Measurements from ENCODE around the gene FERMT2. TPM values are rescaled to one million over a fixed set of nuclear protein-coding genes. Genes with fewer than 3 reads are reported as not detected.

Gene FERMT2
- total RNA-seq, 3 donors from 2014 or later (not counting 1 experiment from before 2014, with no cell fraction given) = 0.58 to 1.7 (median 0.92) TPM

DNA sequence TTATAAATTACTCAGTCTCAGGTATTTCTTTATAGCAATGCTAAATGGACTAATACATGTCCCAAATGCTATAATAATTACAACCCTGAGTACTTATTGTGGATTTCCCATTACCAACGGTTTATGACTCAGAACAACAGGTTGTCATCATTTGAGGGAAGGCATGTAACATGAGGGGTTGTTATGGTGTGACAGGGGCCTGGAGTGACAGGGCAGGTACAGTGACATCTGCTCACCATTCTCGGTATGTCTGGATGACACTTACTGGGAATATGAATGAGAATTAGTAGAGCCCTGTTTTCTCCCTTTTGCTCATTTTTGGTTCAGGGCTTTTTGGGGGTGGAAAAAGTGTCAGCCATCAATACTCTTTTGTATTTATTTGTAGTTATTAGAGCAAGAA is 36.2 kb upstream of the FERMT2 start:
- H3K27me3 Mint-ChIP-seq (ENCODE audit: low read depth in 2 of 2) = peaks cover 7 to 14% of the 10 kb centered on the region in 2 donors
- H3K27ac ChIP-seq (ENCODE audit: low read length) = no peak overlapping the region
- H3K27ac Mint-ChIP-seq = no peak overlapping the region
- H3K4me1 ChIP-seq (ENCODE audit: control insufficient read depth, insufficient read depth, low read length) = no peaks in the 10 kb centered on the region
- ATAC-seq = no peak
- no peaks in the 10 kb centered on the region for H3K36me3 ChIP-seq (ENCODE audit: control insufficient read depth, insufficient read depth, low read length)
- 39% methylated on average over 2 of the region's 2 CpGs for WGBS (ENCODE audit: insufficient coverage)
- intact Hi-C loops (cut with micrococcal nuclease) = no loop called here
- TF ChIP-seq, protein P1, sequence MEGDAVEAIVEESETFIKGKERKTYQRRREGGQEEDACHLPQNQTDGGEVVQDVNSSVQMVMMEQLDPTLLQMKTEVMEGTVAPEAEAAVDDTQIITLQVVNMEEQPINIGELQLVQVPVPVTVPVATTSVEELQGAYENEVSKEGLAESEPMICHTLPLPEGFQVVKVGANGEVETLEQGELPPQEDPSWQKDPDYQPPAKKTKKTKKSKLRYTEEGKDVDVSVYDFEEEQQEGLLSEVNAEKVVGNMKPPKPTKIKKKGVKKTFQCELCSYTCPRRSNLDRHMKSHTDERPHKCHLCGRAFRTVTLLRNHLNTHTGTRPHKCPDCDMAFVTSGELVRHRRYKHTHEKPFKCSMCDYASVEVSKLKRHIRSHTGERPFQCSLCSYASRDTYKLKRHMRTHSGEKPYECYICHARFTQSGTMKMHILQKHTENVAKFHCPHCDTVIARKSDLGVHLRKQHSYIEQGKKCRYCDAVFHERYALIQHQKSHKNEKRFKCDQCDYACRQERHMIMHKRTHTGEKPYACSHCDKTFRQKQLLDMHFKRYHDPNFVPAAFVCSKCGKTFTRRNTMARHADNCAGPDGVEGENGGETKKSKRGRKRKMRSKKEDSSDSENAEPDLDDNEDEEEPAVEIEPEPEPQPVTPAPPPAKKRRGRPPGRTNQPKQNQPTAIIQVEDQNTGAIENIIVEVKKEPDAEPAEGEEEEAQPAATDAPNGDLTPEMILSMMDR (IDR thresholded peaks at IDR 0.05) = no peak
- no peak overlapping the region for H3K4me3 ChIP-seq (ENCODE audit: low read length)
- no peaks in the 10 kb centered on the region for H3K36me3 Mint-ChIP-seq
- H3K4me1 Mint-ChIP-seq = no peaks in the 10 kb centered on the region
- H3K9me3 Mint-ChIP-seq = no peaks in the 10 kb centered on the region
- H3K9me3 ChIP-seq (ENCODE audit: control insufficient read depth, insufficient read depth, low read length) = no peaks in the 10 kb centered on the region
- no peak for DNase-seq
- H3K27me3 ChIP-seq (ENCODE audit: control insufficient read depth, insufficient read depth, low read length) = no peaks in the 10 kb centered on the region
- H3K4me3 Mint-ChIP-seq = no peak overlapping the region

DNA sequence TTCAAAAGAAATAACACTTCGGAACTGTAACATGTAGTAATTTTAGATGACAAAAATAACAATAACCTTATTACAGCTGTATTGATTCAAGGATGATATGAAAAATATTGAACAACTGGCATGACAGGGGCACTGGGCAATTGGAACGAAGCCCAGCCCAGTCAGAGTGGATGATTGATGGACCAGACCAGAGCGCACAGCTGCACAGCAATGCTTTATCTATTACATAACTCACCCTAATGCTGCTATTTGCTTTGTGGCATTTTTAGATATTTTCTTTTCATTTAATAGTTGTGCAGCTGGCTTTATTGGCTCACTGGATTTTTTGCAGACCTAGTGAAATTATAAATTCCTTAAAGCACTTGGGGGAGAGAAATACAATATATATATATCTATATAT is 26.9 kb upstream of the FERMT2 start:
- no peak overlapping the region for H3K4me3 Mint-ChIP-seq
- TF ChIP-seq, protein P1 (IDR thresholded peaks at IDR 0.05) = no peak
- H3K36me3 Mint-ChIP-seq = peaks cover under 1% of the 10 kb centered on the region
- no peak for DNase-seq
- H3K27me3 ChIP-seq (ENCODE audit: control insufficient read depth, insufficient read depth, low read length) = peaks cover 2% of the 10 kb centered on the region
- no peaks in the 10 kb centered on the region for H3K9me3 ChIP-seq (ENCODE audit: control insufficient read depth, insufficient read depth, low read length)
- H3K4me1 Mint-ChIP-seq = no peaks in the 10 kb centered on the region
- no peaks in the 10 kb centered on the region for H3K9me3 Mint-ChIP-seq
- no peak overlapping the region for H3K27ac Mint-ChIP-seq
- no peak for ATAC-seq
- H3K4me1 ChIP-seq (ENCODE audit: control insufficient read depth, insufficient read depth, low read length) = no peaks in the 10 kb centered on the region
- H3K4me3 ChIP-seq (ENCODE audit: low read length) = no peak overlapping the region
- no peaks in the 10 kb centered on the region for H3K36me3 ChIP-seq (ENCODE audit: control insufficient read depth, insufficient read depth, low read length)
- WGBS (ENCODE audit: insufficient coverage) = 86% methylated on average over 2 of the region's 3 CpGs
- no peak overlapping the region for H3K27ac ChIP-seq (ENCODE audit: low read length)
- H3K27me3 Mint-ChIP-seq (ENCODE audit: low read depth in 2 of 2) = peaks cover 0 to 10% of the 10 kb centered on the region in 2 donors
- intact Hi-C loops (cut with micrococcal nuclease) = no loop called here

DNA sequence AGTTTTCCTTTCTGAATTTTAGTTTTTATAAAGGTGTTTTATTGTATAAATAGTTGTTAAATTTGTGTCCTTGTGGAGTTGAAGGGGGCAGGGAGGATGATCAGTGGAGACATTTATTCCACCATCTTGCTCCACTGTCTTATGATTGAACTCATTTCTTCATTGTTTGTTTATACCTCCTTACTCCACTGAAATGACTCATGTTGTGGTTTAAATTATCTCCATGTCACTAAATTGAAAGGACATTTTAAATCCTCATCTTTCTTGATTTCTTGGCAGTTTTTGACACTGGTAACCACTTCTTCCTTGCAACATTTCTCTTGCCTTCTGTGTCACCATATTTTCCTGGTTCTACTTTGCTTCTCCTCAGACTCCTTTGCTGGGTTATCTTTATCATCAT is 23.6 kb upstream of the FERMT2 start:
- no peak overlapping the region for H3K4me3 ChIP-seq (ENCODE audit: low read length)
- H3K27ac Mint-ChIP-seq = no peak overlapping the region
- H3K36me3 ChIP-seq (ENCODE audit: control insufficient read depth, insufficient read depth, low read length) = no peaks in the 10 kb centered on the region
- DNase-seq = no peak
- H3K27me3 ChIP-seq (ENCODE audit: control insufficient read depth, insufficient read depth, low read length) = peaks cover 2% of the 10 kb centered on the region
- H3K9me3 ChIP-seq (ENCODE audit: control insufficient read depth, insufficient read depth, low read length) = no peaks in the 10 kb centered on the region
- H3K9me3 Mint-ChIP-seq = peaks cover 0 to 3% of the 10 kb centered on the region in 2 donors
- no peaks in the 10 kb centered on the region for H3K4me1 Mint-ChIP-seq
- ATAC-seq = no peak
- TF ChIP-seq, protein P1 (IDR thresholded peaks at IDR 0.05) = no peak
- no peaks in the 10 kb centered on the region for H3K4me1 ChIP-seq (ENCODE audit: control insufficient read depth, insufficient read depth, low read length)
- H3K27me3 Mint-ChIP-seq (ENCODE audit: low read depth in 2 of 2) = peaks cover 17 to 23% of the 10 kb centered on the region in 2 donors
- intact Hi-C loops (cut with micrococcal nuclease) = no loop called here
- no peak overlapping the region for H3K4me3 Mint-ChIP-seq
- H3K27ac ChIP-seq (ENCODE audit: low read length) = no peak overlapping the region
- peaks cover 21% of the 10 kb centered on the region for H3K36me3 Mint-ChIP-seq

DNA sequence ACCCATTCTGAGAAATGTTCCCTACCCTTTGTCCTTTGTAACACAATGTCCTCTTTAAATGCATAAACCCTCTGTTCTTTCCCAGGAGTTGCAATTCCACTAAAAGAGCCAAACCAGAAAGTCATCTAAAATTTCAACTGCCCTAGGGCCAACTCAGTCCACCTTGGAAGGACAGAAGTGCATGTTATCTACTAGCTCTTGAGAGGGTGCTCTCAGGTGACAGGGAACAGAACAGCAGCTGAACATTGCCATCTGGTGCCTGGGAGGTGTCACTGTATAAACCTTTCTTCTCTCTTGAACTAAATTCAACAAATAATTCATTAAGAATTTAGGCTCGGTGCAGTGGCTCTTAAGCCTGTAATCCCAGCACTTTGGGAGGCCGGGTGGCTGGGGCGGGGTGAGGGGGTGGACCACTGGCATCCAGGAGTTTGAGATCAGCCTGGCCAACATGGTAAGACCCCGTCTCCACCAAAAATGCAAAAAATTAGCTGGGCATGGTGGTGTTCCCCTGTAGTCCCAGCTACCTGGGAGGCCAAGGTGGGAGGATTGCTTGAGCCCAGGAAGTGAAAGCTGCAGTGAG is 10.3 kb upstream of the FERMT2 start:
- no peaks in the 10 kb centered on the region for H3K36me3 ChIP-seq (ENCODE audit: control insufficient read depth, insufficient read depth, low read length)
- Mint-ChIP-seq H3K4me3 (no peak overlapping the region), H3K27ac (no peak overlapping the region), H3K9me3 (no peaks in the 10 kb centered on the region), H3K36me3 (no peaks in the 10 kb centered on the region), H3K27me3 (ENCODE audit: low read depth in 2 of 2) (no peaks in the 10 kb centered on the region), H3K4me1 (peaks cover 4 to 5% of the 10 kb centered on the region in 2 donors)
- no peaks in the 10 kb centered on the region for H3K27me3 ChIP-seq (ENCODE audit: control insufficient read depth, insufficient read depth, low read length)
- no peak overlapping the region for H3K4me3 ChIP-seq (ENCODE audit: low read length)
- TF ChIP-seq, protein P1 (IDR thresholded peaks at IDR 0.05) = peak; percentile 79
- intact Hi-C loops (cut with micrococcal nuclease) = loop anchor here (1.0 kb wide), 2 partner anchors 37 to 138 kb away; no protein-coding TSS in a partner anchor
- H3K27ac ChIP-seq (ENCODE audit: low read length) = no peak overlapping the region
- no peaks in the 10 kb centered on the region for H3K4me1 ChIP-seq (ENCODE audit: control insufficient read depth, insufficient read depth, low read length)
- ATAC-seq (peak; percentile 83 to 97 (median 95)), DNase-seq (peak; percentile 39 to 83)
- no peaks in the 10 kb centered on the region for H3K9me3 ChIP-seq (ENCODE audit: control insufficient read depth, insufficient read depth, low read length)
- WGBS (ENCODE audit: insufficient coverage) = 87% methylated on average over 4 of the region's 4 CpGs
